ENCODE results near the gene MPV17. TPM values are rescaled to one million over a fixed set of nuclear protein-coding genes. Genes with fewer than 3 reads are reported as not detected.

MPV17 gene
- total RNA-seq, 1 donor from 2014 or later = 71.3 TPM

GRCh38 chr2:27261241-27261925 is 61.5 kb downstream of the MPV17 start:
- H3K4me3 ChIP-seq (ENCODE audit: low read depth, low read length) = no peak overlapping the region
- no peak for TF ChIP-seq CTCF (conservative IDR thresholded peaks at IDR 0.05; ENCODE audit: low read depth, low read length)
- no peak for DNase-seq (ENCODE audit: low read depth)

Other genes starting within 250 kb of the MPV17 start
- gene EMILIN1, start 244.5 kb downstream of the MPV17 start, total RNA-seq = 0.80 and 2.1 TPM in 2 replicates
- gene KHK, start 236.3 kb downstream of the MPV17 start, total RNA-seq = 5.5 and 6.1 TPM in 2 replicates
- gene CGREF1, start 204.0 kb downstream of the MPV17 start, total RNA-seq = 1.0 and 2.3 TPM in 2 replicates
- gene ABHD1, start 199.3 kb downstream of the MPV17 start, total RNA-seq = not detected in 2 replicates
- 53.3 and 77.1 TPM in 2 replicates for gene PREB, start 188.5 kb downstream of the MPV17 start, total RNA-seq
- not detected in 2 replicates for gene PRR30, start 183.7 kb downstream of the MPV17 start, total RNA-seq
- gene TCF23, start 174.1 kb downstream of the MPV17 start, total RNA-seq = not detected in 2 replicates
- 90.3 and 143 TPM in 2 replicates for gene ATRAID, start 111.1 kb downstream of the MPV17 start, total RNA-seq
- 51.5 and 90.9 TPM in 2 replicates for gene SLC5A6, start 110.8 kb downstream of the MPV17 start, total RNA-seq
- 62.8 and 65.8 TPM in 2 replicates for gene CAD, start 105.7 kb downstream of the MPV17 start, total RNA-seq
- 0.29 TPM in 1 of 2 replicates, not detected in the other for gene SLC30A3, start 60.0 kb downstream of the MPV17 start, total RNA-seq
- gene DNAJC5G, start 47.7 kb downstream of the MPV17 start, total RNA-seq = not detected in 2 replicates
- gene TRIM54, start 40.7 kb downstream of the MPV17 start, total RNA-seq = 1.5 TPM in 1 of 2 replicates, not detected in the other
- gene UCN, start 14.7 kb downstream of the MPV17 start, total RNA-seq = not detected in 2 replicates
- 37.4 and 61.7 TPM in 2 replicates for gene GTF3C2, start 33.7 kb upstream of the MPV17 start, total RNA-seq
- gene EIF2B4, start 47.2 kb upstream of the MPV17 start, total RNA-seq = 35.5 and 43.3 TPM in 2 replicates
- gene SNX17, start 47.5 kb upstream of the MPV17 start, total RNA-seq = 64.6 and 121 TPM in 2 replicates
- 5.6 and 9.5 TPM in 2 replicates for gene ZNF513, start 57.6 kb upstream of the MPV17 start, total RNA-seq
- gene PPM1G, start 86.5 kb upstream of the MPV17 start, total RNA-seq = 135 and 228 TPM in 2 replicates
- 60.2 and 77.1 TPM in 2 replicates for gene NRBP1, start 105.5 kb upstream of the MPV17 start, total RNA-seq
- gene KRTCAP3, start 119.3 kb upstream of the MPV17 start, total RNA-seq = 10.0 and 20.5 TPM in 2 replicates
- 3.7 and 12.1 TPM in 2 replicates for gene IFT172, start 166.6 kb upstream of the MPV17 start, total RNA-seq
- 7.3 and 26.6 TPM in 2 replicates for gene FNDC4, start 172.1 kb upstream of the MPV17 start, total RNA-seq
- 0.58 TPM in 1 of 2 replicates, not detected in the other for gene GCKR, start 173.7 kb upstream of the MPV17 start, total RNA-seq

All from epithelial cell of proximal tubule (primary cell).